Esophagus squamous epithelium (tissue), 4 donors: ENCODE data around the gene GBX1.

ENCODE experiments used
- CTCF ChIP-seq, 6 experiments: fragments of 450-650 bp in 4 of 6; fragments of 200-600 bp in 2 of 6; sonication (generic) in 2 of 6; IDR thresholded peaks; one replicate each; pipeline ENCODE4 v1.5.1; 2016 to 2019; ENCODE audit warnings: antibody characterized with exemption in 6 of 6, mild to moderate bottlenecking in 4 of 6, moderate library complexity in 4 of 6
- POLR2A ChIP-seq, 4 donors: fragments of 450-650 bp; IDR thresholded peaks; one replicate each; pipeline ENCODE4 v1.6.1; 2017; ENCODE audit warnings: antibody characterized with exemption in 4 of 4, mild to moderate bottlenecking in 4 of 4, moderate library complexity in 3 of 4

- TF ChIP-seq CTCF (IDR thresholded peaks at IDR 0.05) (no peak), POLR2A (IDR thresholded peaks at IDR 0.05) (no peak)
Observed at GRCh38 chr7:151152643-151153513, 14.6 kb downstream of the GBX1 start.
